H9 (cell line): ENCODE measurements around the gene SNORC. TPM values are rescaled to one million over a fixed set of nuclear protein-coding genes. Genes with fewer than 3 reads are reported as not detected.

ENCODE experiments used
- DNase-seq: peaks from one replicate; pipeline ENCODE4 v3.0.0-alpha.2; 2017
- H2AFZ ChIP-seq: one replicate; pipeline ENCODE4 v1.6.1; 2013; ENCODE audit warnings: mild to moderate bottlenecking, low read length, control low read depth, moderate library complexity
- H2AK5ac ChIP-seq: 2 replicates; pipeline ENCODE4 v1.6.1; 2013; ENCODE audit warnings: low read length, control low read depth, mixed read lengths; ENCODE audit not compliant: insufficient read length
- H2BK120ac ChIP-seq: one replicate; pipeline ENCODE4 v1.6.1; 2013; ENCODE audit warnings: low read depth, mild to moderate bottlenecking, low read length, control low read depth, inconsistent platforms; ENCODE audit not compliant: poor library complexity, severe bottlenecking
- H2BK12ac ChIP-seq: 2 replicates; pipeline ENCODE4 v1.6.1; 2013; ENCODE audit warnings: low read length, control low read depth, mixed read lengths, low read depth; ENCODE audit not compliant: insufficient read length
- H2BK15ac ChIP-seq: 2 replicates; pipeline ENCODE4 v1.6.1; 2013; ENCODE audit warnings: low read depth, low read length, control low read depth
- H2BK20ac ChIP-seq: one replicate; pipeline ENCODE4 v1.6.1; 2013; ENCODE audit warnings: low read depth, mild to moderate bottlenecking, low read length, control low read depth, inconsistent platforms; ENCODE audit not compliant: poor library complexity, severe bottlenecking
- H2BK5ac ChIP-seq: 2 replicates; pipeline ENCODE4 v1.6.1; 2013; ENCODE audit warnings: low read length, control low read depth, mixed read lengths; ENCODE audit not compliant: insufficient read length
- H3K14ac ChIP-seq: 2 replicates; pipeline ENCODE4 v1.6.1; 2013; ENCODE audit warnings: low read length, control low read depth; ENCODE audit not compliant: insufficient read depth
- H3K18ac ChIP-seq: 2 replicates; pipeline ENCODE4 v1.6.1; 2013; ENCODE audit warnings: low read depth, mild to moderate bottlenecking, mixed read lengths, low read length, control low read depth; ENCODE audit not compliant: insufficient read length
- H3K23ac ChIP-seq: 2 replicates; pipeline ENCODE4 v1.6.1; 2013; ENCODE audit warnings: low read length, control low read depth, mixed read lengths, low read depth; ENCODE audit not compliant: insufficient read length
- H3K23me2 ChIP-seq: 2 replicates; pipeline ENCODE4 v1.6.1; 2013; ENCODE audit warnings: low read depth, mild to moderate bottlenecking, mixed read lengths, low read length, control low read depth; ENCODE audit not compliant: insufficient read length, poor library complexity, severe bottlenecking
- H3K27ac ChIP-seq: 2 replicates; pipeline ENCODE4 v1.5.1; 2013; ENCODE audit warnings: low read length, control low read depth, mixed read lengths, low read depth; ENCODE audit not compliant: insufficient read length
- H3K27me3 ChIP-seq: 2 replicates; pipeline ENCODE4 v1.6.1; 2013; ENCODE audit warnings: low read length, control low read depth, inconsistent platforms; ENCODE audit not compliant: insufficient read depth
- H3K4ac ChIP-seq: 2 replicates; pipeline ENCODE4 v1.6.1; 2013; ENCODE audit warnings: low read depth, mild to moderate bottlenecking, control low read depth, inconsistent platforms, low read length, moderate library complexity
- H3K4me1 ChIP-seq: 2 replicates; pipeline ENCODE4 v1.6.1; 2013; ENCODE audit warnings: low read length, control low read depth, inconsistent platforms; ENCODE audit not compliant: insufficient read depth
- H3K4me2 ChIP-seq: 2 replicates; pipeline ENCODE4 v1.6.1; 2013; ENCODE audit warnings: low read length, control low read depth, mixed read lengths; ENCODE audit not compliant: insufficient read length, insufficient read depth
- H3K56ac ChIP-seq: 2 replicates; pipeline ENCODE4 v1.6.1; 2013; ENCODE audit warnings: low read depth, mild to moderate bottlenecking, mixed read lengths, low read length, control low read depth; ENCODE audit not compliant: insufficient read length
- H3K79me1 ChIP-seq: 2 replicates; pipeline ENCODE4 v1.6.1; 2013; ENCODE audit warnings: low read depth, mild to moderate bottlenecking, moderate library complexity, low read length, control low read depth, inconsistent platforms; ENCODE audit not compliant: insufficient read depth, poor library complexity, severe bottlenecking
- H3K79me2 ChIP-seq: 2 replicates; pipeline ENCODE4 v1.6.1; 2013; ENCODE audit warnings: low read length, control low read depth, inconsistent platforms; ENCODE audit not compliant: insufficient read depth
- H3K9ac ChIP-seq: 2 replicates; pipeline ENCODE4 v1.6.1; 2013; ENCODE audit warnings: low read length, control low read depth, mixed read lengths; ENCODE audit not compliant: insufficient read length; ENCODE audit errors: extremely low read depth
- H3K9me3 ChIP-seq: one replicate; pipeline ENCODE4 v1.6.1; 2013; ENCODE audit warnings: low read depth, low read length, inconsistent platforms; ENCODE audit not compliant: control insufficient read depth
- H3T11ph ChIP-seq: one replicate; pipeline ENCODE4 v1.6.1; 2013; ENCODE audit warnings: mild to moderate bottlenecking, low read length, control low read depth, inconsistent platforms
- H4K20me1 ChIP-seq: one replicate; pipeline ENCODE4 v1.6.1; 2013; ENCODE audit not compliant: control insufficient read depth, insufficient read length, insufficient read depth
- H4K5ac ChIP-seq: 2 replicates; pipeline ENCODE4 v1.6.1; 2013; ENCODE audit warnings: low read depth, mild to moderate bottlenecking, mixed read lengths, low read length, control low read depth; ENCODE audit not compliant: insufficient read length
- H4K8ac ChIP-seq: replicated peaks from 2 replicates; pipeline ENCODE4 v1.6.1; 2013; ENCODE audit warnings: low read length, control low read depth, mixed read lengths, low read depth; ENCODE audit not compliant: insufficient read length
- H4K91ac ChIP-seq: 2 replicates; pipeline ENCODE4 v1.6.1; 2013; ENCODE audit warnings: low read depth, mild to moderate bottlenecking, moderate library complexity, mixed read lengths, low read length, control low read depth; ENCODE audit not compliant: insufficient read length
- H3K27ac Mint-ChIP-seq, 3 experiments: 2 replicates in 2 of 3; 3 replicates in 1 of 3; pipeline ENCODE4 v1.8.0; 2020 to 2021; ENCODE audit warnings: mixed read lengths in 3 of 3, mild to moderate bottlenecking in 1 of 3, moderate library complexity in 1 of 3
- H3K27me3 Mint-ChIP-seq: 2 replicates; pipeline ENCODE4 v1.8.0; 2021; ENCODE audit warnings: low read depth, mild to moderate bottlenecking, moderate library complexity, mixed read lengths
- H3K36me3 Mint-ChIP-seq, 3 experiments: 2 replicates in 2 of 3; 3 replicates in 1 of 3; pipeline ENCODE4 v1.8.0; 2020 to 2021; ENCODE audit warnings: low read depth in 3 of 3, mixed read lengths in 3 of 3; ENCODE audit not compliant: insufficient read depth in 1 of 3
- H3K4me1 Mint-ChIP-seq, 2 experiments: 2 replicates each; pipeline ENCODE4 v1.8.0; 2020; ENCODE audit warnings: mixed read lengths in 2 of 2
- H3K4me3 Mint-ChIP-seq, 2 experiments: 2 replicates in 1 of 2; 3 replicates in 1 of 2; pipeline ENCODE4 v1.8.0; 2020 to 2021; ENCODE audit warnings: mild to moderate bottlenecking in 2 of 2, mixed read lengths in 2 of 2, moderate library complexity in 1 of 2
- H3K9me3 Mint-ChIP-seq, 2 experiments: 2 replicates in 1 of 2; 3 replicates in 1 of 2; pipeline ENCODE4 v1.8.0; 2020; ENCODE audit warnings: mild to moderate bottlenecking in 2 of 2, mixed read lengths in 2 of 2, moderate library complexity in 1 of 2
- WGBS: extraction: QIAGEN DNeasy Blood & Tissue Kit; methylation state at CpG from one replicate; pipeline ENCODE4 v1.1.7; 2013; ENCODE audit warnings: missing lambda C conversion rate, low lambda C conversion rate, mixed read lengths; ENCODE audit not compliant: insufficient read length; ENCODE audit errors: extremely low coverage; 5-methylcytosine and 5-hydroxymethylcytosine counted together
- total RNA-seq: library from RNA; stranded (reverse); gene quantifications from 2 replicates; pipeline ENCODE4 v1.2.1, GENCODE V29; 2021
- TF ChIP-seq, protein P1 (sequence below): fragments of 200-600 bp; sonication (generic); conservative IDR thresholded peaks from 3 replicates; pipeline ENCODE4 v1.8.0; 2021; ENCODE audit warnings: antibody characterized with exemption, mild to moderate bottlenecking

SNORC gene
- total RNA-seq, 1 experiment from 2014 or later, result 1.1 TPM

- H3K9me3 Mint-ChIP-seq, result no peaks in the 10 kb centered on the region
Measured at GRCh38 chr2:232860593-232861241, 9.3 kb upstream of the SNORC start.

More at GRCh38 chr2:232860593-232861241, 9.3 kb upstream of the SNORC start:
- H3K18ac ChIP-seq, result no peak overlapping the region
- no peak overlapping the region for H3K14ac ChIP-seq
- H2AK5ac ChIP-seq, result no peak overlapping the region
- H3T11ph ChIP-seq, result no peak overlapping the region
- H3K27ac ChIP-seq, result no peak overlapping the region
- no peak overlapping the region for H2BK15ac ChIP-seq
- DNase-seq, result no peak
- no peaks in the 10 kb centered on the region for H3K9me3 ChIP-seq
- H3K4ac ChIP-seq, result no peak overlapping the region
- no peaks in the 10 kb centered on the region for H3K79me1 ChIP-seq
- H3K4me2 ChIP-seq, result no peak overlapping the region
- H3K4me3 Mint-ChIP-seq, result no peak overlapping the region
- no peaks in the 10 kb centered on the region for H3K4me1 Mint-ChIP-seq
- TF ChIP-seq, protein P1, sequence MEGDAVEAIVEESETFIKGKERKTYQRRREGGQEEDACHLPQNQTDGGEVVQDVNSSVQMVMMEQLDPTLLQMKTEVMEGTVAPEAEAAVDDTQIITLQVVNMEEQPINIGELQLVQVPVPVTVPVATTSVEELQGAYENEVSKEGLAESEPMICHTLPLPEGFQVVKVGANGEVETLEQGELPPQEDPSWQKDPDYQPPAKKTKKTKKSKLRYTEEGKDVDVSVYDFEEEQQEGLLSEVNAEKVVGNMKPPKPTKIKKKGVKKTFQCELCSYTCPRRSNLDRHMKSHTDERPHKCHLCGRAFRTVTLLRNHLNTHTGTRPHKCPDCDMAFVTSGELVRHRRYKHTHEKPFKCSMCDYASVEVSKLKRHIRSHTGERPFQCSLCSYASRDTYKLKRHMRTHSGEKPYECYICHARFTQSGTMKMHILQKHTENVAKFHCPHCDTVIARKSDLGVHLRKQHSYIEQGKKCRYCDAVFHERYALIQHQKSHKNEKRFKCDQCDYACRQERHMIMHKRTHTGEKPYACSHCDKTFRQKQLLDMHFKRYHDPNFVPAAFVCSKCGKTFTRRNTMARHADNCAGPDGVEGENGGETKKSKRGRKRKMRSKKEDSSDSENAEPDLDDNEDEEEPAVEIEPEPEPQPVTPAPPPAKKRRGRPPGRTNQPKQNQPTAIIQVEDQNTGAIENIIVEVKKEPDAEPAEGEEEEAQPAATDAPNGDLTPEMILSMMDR, result no peak
- no peak overlapping the region for H2BK120ac ChIP-seq
- H3K4me1 ChIP-seq, result no peaks in the 10 kb centered on the region
- H2BK5ac ChIP-seq, result no peak overlapping the region
- H2AFZ ChIP-seq, result no peak overlapping the region
- no peak overlapping the region for H3K9ac ChIP-seq
- peaks cover 19 to 38% (median 33%) of the 10 kb centered on the region in 3 experiments for H3K36me3 Mint-ChIP-seq
- no peak overlapping the region for H4K5ac ChIP-seq
- no peak overlapping the region for H3K56ac ChIP-seq
- no peak overlapping the region for H3K23ac ChIP-seq
- no peak overlapping the region for H4K8ac ChIP-seq
- no peaks in the 10 kb centered on the region for H3K27me3 ChIP-seq
- WGBS, result no CpG with 5 or more reads among the region's 9 CpGs
- H4K20me1 ChIP-seq, result no peaks in the 10 kb centered on the region
- H3K23me2 ChIP-seq, result peaks cover 2% of the 10 kb centered on the region
- H4K91ac ChIP-seq, result no peak overlapping the region
- no peaks in the 10 kb centered on the region for H3K27me3 Mint-ChIP-seq
- H3K27ac Mint-ChIP-seq, result no peak overlapping the region
- no peak overlapping the region for H2BK12ac ChIP-seq
- H2BK20ac ChIP-seq, result no peak overlapping the region
- H3K79me2 ChIP-seq, result no peaks in the 10 kb centered on the region
